H9 (cell line): ENCODE measurements around the gene UBAC1. TPM values are rescaled to one million over a fixed set of nuclear protein-coding genes. Genes with fewer than 3 reads are reported as not detected.
A peak's percentile ranks its signal among the peaks of the same experiment; 100 is the strongest.

Source experiments
- DNase-seq: peaks from one replicate; pipeline ENCODE4 v3.0.0-alpha.2; 2017
- H2AFZ ChIP-seq: one replicate; pipeline ENCODE4 v1.6.1; 2013; ENCODE audit warnings: mild to moderate bottlenecking, low read length, control low read depth, moderate library complexity
- H2AK5ac ChIP-seq: 2 replicates; pipeline ENCODE4 v1.6.1; 2013; ENCODE audit warnings: low read length, control low read depth, mixed read lengths; ENCODE audit not compliant: insufficient read length
- H2BK120ac ChIP-seq: one replicate; pipeline ENCODE4 v1.6.1; 2013; ENCODE audit warnings: low read depth, mild to moderate bottlenecking, low read length, control low read depth, inconsistent platforms; ENCODE audit not compliant: poor library complexity, severe bottlenecking
- H2BK12ac ChIP-seq: 2 replicates; pipeline ENCODE4 v1.6.1; 2013; ENCODE audit warnings: low read length, control low read depth, mixed read lengths, low read depth; ENCODE audit not compliant: insufficient read length
- H2BK15ac ChIP-seq: 2 replicates; pipeline ENCODE4 v1.6.1; 2013; ENCODE audit warnings: low read depth, low read length, control low read depth
- H2BK20ac ChIP-seq: one replicate; pipeline ENCODE4 v1.6.1; 2013; ENCODE audit warnings: low read depth, mild to moderate bottlenecking, low read length, control low read depth, inconsistent platforms; ENCODE audit not compliant: poor library complexity, severe bottlenecking
- H2BK5ac ChIP-seq: 2 replicates; pipeline ENCODE4 v1.6.1; 2013; ENCODE audit warnings: low read length, control low read depth, mixed read lengths; ENCODE audit not compliant: insufficient read length
- H3K14ac ChIP-seq: 2 replicates; pipeline ENCODE4 v1.6.1; 2013; ENCODE audit warnings: low read length, control low read depth; ENCODE audit not compliant: insufficient read depth
- H3K18ac ChIP-seq: 2 replicates; pipeline ENCODE4 v1.6.1; 2013; ENCODE audit warnings: low read depth, mild to moderate bottlenecking, mixed read lengths, low read length, control low read depth; ENCODE audit not compliant: insufficient read length
- H3K23ac ChIP-seq: 2 replicates; pipeline ENCODE4 v1.6.1; 2013; ENCODE audit warnings: low read length, control low read depth, mixed read lengths, low read depth; ENCODE audit not compliant: insufficient read length
- H3K23me2 ChIP-seq: 2 replicates; pipeline ENCODE4 v1.6.1; 2013; ENCODE audit warnings: low read depth, mild to moderate bottlenecking, mixed read lengths, low read length, control low read depth; ENCODE audit not compliant: insufficient read length, poor library complexity, severe bottlenecking
- H3K27ac ChIP-seq: 2 replicates; pipeline ENCODE4 v1.5.1; 2013; ENCODE audit warnings: low read length, control low read depth, mixed read lengths, low read depth; ENCODE audit not compliant: insufficient read length
- H3K27me3 ChIP-seq: 2 replicates; pipeline ENCODE4 v1.6.1; 2013; ENCODE audit warnings: low read length, control low read depth, inconsistent platforms; ENCODE audit not compliant: insufficient read depth
- H3K4ac ChIP-seq: 2 replicates; pipeline ENCODE4 v1.6.1; 2013; ENCODE audit warnings: low read depth, mild to moderate bottlenecking, control low read depth, inconsistent platforms, low read length, moderate library complexity
- H3K4me1 ChIP-seq: 2 replicates; pipeline ENCODE4 v1.6.1; 2013; ENCODE audit warnings: low read length, control low read depth, inconsistent platforms; ENCODE audit not compliant: insufficient read depth
- H3K4me2 ChIP-seq: 2 replicates; pipeline ENCODE4 v1.6.1; 2013; ENCODE audit warnings: low read length, control low read depth, mixed read lengths; ENCODE audit not compliant: insufficient read length, insufficient read depth
- H3K56ac ChIP-seq: 2 replicates; pipeline ENCODE4 v1.6.1; 2013; ENCODE audit warnings: low read depth, mild to moderate bottlenecking, mixed read lengths, low read length, control low read depth; ENCODE audit not compliant: insufficient read length
- H3K79me1 ChIP-seq: 2 replicates; pipeline ENCODE4 v1.6.1; 2013; ENCODE audit warnings: low read depth, mild to moderate bottlenecking, moderate library complexity, low read length, control low read depth, inconsistent platforms; ENCODE audit not compliant: insufficient read depth, poor library complexity, severe bottlenecking
- H3K79me2 ChIP-seq: 2 replicates; pipeline ENCODE4 v1.6.1; 2013; ENCODE audit warnings: low read length, control low read depth, inconsistent platforms; ENCODE audit not compliant: insufficient read depth
- H3K9ac ChIP-seq: 2 replicates; pipeline ENCODE4 v1.6.1; 2013; ENCODE audit warnings: low read length, control low read depth, mixed read lengths; ENCODE audit not compliant: insufficient read length; ENCODE audit errors: extremely low read depth
- H3K9me3 ChIP-seq: one replicate; pipeline ENCODE4 v1.6.1; 2013; ENCODE audit warnings: low read depth, low read length, inconsistent platforms; ENCODE audit not compliant: control insufficient read depth
- H3T11ph ChIP-seq: one replicate; pipeline ENCODE4 v1.6.1; 2013; ENCODE audit warnings: mild to moderate bottlenecking, low read length, control low read depth, inconsistent platforms
- H4K20me1 ChIP-seq: one replicate; pipeline ENCODE4 v1.6.1; 2013; ENCODE audit not compliant: control insufficient read depth, insufficient read length, insufficient read depth
- H4K5ac ChIP-seq: 2 replicates; pipeline ENCODE4 v1.6.1; 2013; ENCODE audit warnings: low read depth, mild to moderate bottlenecking, mixed read lengths, low read length, control low read depth; ENCODE audit not compliant: insufficient read length
- H4K8ac ChIP-seq: replicated peaks from 2 replicates; pipeline ENCODE4 v1.6.1; 2013; ENCODE audit warnings: low read length, control low read depth, mixed read lengths, low read depth; ENCODE audit not compliant: insufficient read length
- H4K91ac ChIP-seq: 2 replicates; pipeline ENCODE4 v1.6.1; 2013; ENCODE audit warnings: low read depth, mild to moderate bottlenecking, moderate library complexity, mixed read lengths, low read length, control low read depth; ENCODE audit not compliant: insufficient read length
- H3K27ac Mint-ChIP-seq, 3 experiments: 2 replicates in 2 of 3; 3 replicates in 1 of 3; pipeline ENCODE4 v1.8.0; 2020 to 2021; ENCODE audit warnings: mixed read lengths in 3 of 3, mild to moderate bottlenecking in 1 of 3, moderate library complexity in 1 of 3
- H3K27me3 Mint-ChIP-seq: 2 replicates; pipeline ENCODE4 v1.8.0; 2021; ENCODE audit warnings: low read depth, mild to moderate bottlenecking, moderate library complexity, mixed read lengths
- H3K36me3 Mint-ChIP-seq, 3 experiments: 2 replicates in 2 of 3; 3 replicates in 1 of 3; pipeline ENCODE4 v1.8.0; 2020 to 2021; ENCODE audit warnings: low read depth in 3 of 3, mixed read lengths in 3 of 3; ENCODE audit not compliant: insufficient read depth in 1 of 3
- H3K4me1 Mint-ChIP-seq, 2 experiments: 2 replicates each; pipeline ENCODE4 v1.8.0; 2020; ENCODE audit warnings: mixed read lengths in 2 of 2
- H3K4me3 Mint-ChIP-seq, 2 experiments: 2 replicates in 1 of 2; 3 replicates in 1 of 2; pipeline ENCODE4 v1.8.0; 2020 to 2021; ENCODE audit warnings: mild to moderate bottlenecking in 2 of 2, mixed read lengths in 2 of 2, moderate library complexity in 1 of 2
- H3K9me3 Mint-ChIP-seq, 2 experiments: 2 replicates in 1 of 2; 3 replicates in 1 of 2; pipeline ENCODE4 v1.8.0; 2020; ENCODE audit warnings: mild to moderate bottlenecking in 2 of 2, mixed read lengths in 2 of 2, moderate library complexity in 1 of 2
- CTCF ChIP-seq: fragments of 200-600 bp; sonication (generic); conservative IDR thresholded peaks from 3 replicates; pipeline ENCODE4 v1.8.0; 2021; ENCODE audit warnings: antibody characterized with exemption, mild to moderate bottlenecking
- WGBS: extraction: QIAGEN DNeasy Blood & Tissue Kit; methylation state at CpG from one replicate; pipeline ENCODE4 v1.1.7; 2013; ENCODE audit warnings: missing lambda C conversion rate, low lambda C conversion rate, mixed read lengths; ENCODE audit not compliant: insufficient read length; ENCODE audit errors: extremely low coverage; 5-methylcytosine and 5-hydroxymethylcytosine counted together
- total RNA-seq: library from RNA; stranded (reverse); gene quantifications from 2 replicates; pipeline ENCODE4 v1.2.1, GENCODE V29; 2021

UBAC1 gene
- total RNA-seq, 1 experiment from 2014 or later, result 47.5 TPM

DNA sequence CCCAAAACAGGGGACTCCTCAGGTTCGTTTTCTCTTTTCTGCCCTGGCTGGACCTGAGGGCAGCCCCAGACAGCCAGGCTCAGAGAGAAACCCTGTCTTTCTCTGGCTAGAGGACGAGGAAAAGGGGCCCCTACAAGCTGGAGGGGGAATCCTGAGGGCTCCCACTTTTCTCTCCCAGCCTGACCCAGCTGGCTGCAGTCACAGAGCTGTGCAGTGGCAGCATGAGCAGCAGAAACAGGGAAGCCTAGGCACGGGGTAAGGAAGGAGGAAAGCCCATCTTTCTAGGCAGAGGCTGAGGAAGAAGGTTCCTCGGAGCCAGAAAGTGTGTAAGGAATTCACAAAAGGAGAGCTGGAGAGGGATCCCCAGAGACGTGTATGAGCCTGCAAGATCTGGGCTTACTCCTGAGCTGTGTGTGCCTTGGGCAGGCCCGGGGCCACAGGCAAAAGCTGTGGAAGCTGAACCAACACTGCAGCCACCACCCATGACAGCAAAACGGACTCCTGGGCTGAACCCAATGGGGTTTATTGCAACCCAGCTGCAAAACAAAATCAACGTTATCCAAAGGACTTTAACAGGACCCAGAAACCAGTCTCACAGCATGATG lies 70.0 kb downstream of the UBAC1 start:
- Mint-ChIP-seq H3K27ac (peak overlapping the region in 2 of 3 experiments; percentile 47 to 68; a peak in 6 of 7 replicates), H3K9me3 (peaks cover under 1 to 3% of the 10 kb centered on the region in 2 experiments; a peak in 2 of 5 replicates), H3K4me3 (no peak overlapping the region), H3K4me1 (peaks cover 86 to 88% of the 10 kb centered on the region in 2 experiments), H3K27me3 (no peaks in the 10 kb centered on the region), H3K36me3 (peaks cover 6 to 15% (median 8%) of the 10 kb centered on the region in 3 experiments; a peak in 5 of 7 replicates)
- peaks cover 6% of the 10 kb centered on the region for H4K20me1 ChIP-seq
- no peak overlapping the region for H4K5ac ChIP-seq
- H3K79me2 ChIP-seq, result peaks cover 85% of the 10 kb centered on the region
- H3K18ac ChIP-seq, result no peak overlapping the region
- no peaks in the 10 kb centered on the region for H3K23me2 ChIP-seq
- TF ChIP-seq CTCF, result no peak
- H2BK12ac ChIP-seq, result no peak overlapping the region
- no peaks in the 10 kb centered on the region for H3K9me3 ChIP-seq
- H2BK5ac ChIP-seq, result no peak overlapping the region
- no peak overlapping the region for H2AK5ac ChIP-seq
- no peaks in the 10 kb centered on the region for H3K27me3 ChIP-seq
- H4K8ac ChIP-seq, result no peak overlapping the region
- no peak overlapping the region for H4K91ac ChIP-seq
- H2BK120ac ChIP-seq, result no peak overlapping the region
- H3K56ac ChIP-seq, result no peak overlapping the region
- H2BK15ac ChIP-seq, result no peak overlapping the region
- H3K79me1 ChIP-seq, result peaks cover 13% of the 10 kb centered on the region
- DNase-seq, result no peak
- H3K27ac ChIP-seq, result no peak overlapping the region
- H3K4me2 ChIP-seq, result no peak overlapping the region
- H3K4ac ChIP-seq, result no peak overlapping the region
- H3K9ac ChIP-seq, result no peak overlapping the region
- H3K14ac ChIP-seq, result no peak overlapping the region
- H3K23ac ChIP-seq, result no peak overlapping the region
- H3K4me1 ChIP-seq, result peaks cover 13% of the 10 kb centered on the region; the same call in 1 of the 2 replicates
- no peak overlapping the region for H2BK20ac ChIP-seq
- H2AFZ ChIP-seq, result no peak overlapping the region
- no peak overlapping the region for H3T11ph ChIP-seq
- WGBS, result no CpG with 5 or more reads among the region's 8 CpGs
